Activated T-cell treated with anti-CD3 and anti-CD28 coated beads, Interleukin-2, amount 50 U/mL, for 4 hours (primary cell): Measurements from ENCODE around the gene ACO2. TPM values are rescaled to one million over a fixed set of nuclear protein-coding genes. Genes with fewer than 3 reads are reported as not detected.
"Not testable (repeated sequence)": the region's sequence is repeated elsewhere in the genome, so short reads cannot be mapped to it uniquely, and the experiment has no call there.

Source experiments
- ATAC-seq, 2 donors: fragments of 200-7000 bp; cut with Tn5 transposase; one replicate each; pipeline ENCODE4 v1.10.0; 2021
- DNase-seq: peaks from one replicate; pipeline ENCODE4 v3.0.0-alpha.2; 2020
- H3K27me3 Mint-ChIP-seq: one replicate; pipeline ENCODE4 v1.8.0; 2021; ENCODE audit warnings: low read depth, mixed read lengths
- H3K36me3 Mint-ChIP-seq: one replicate; pipeline ENCODE4 v1.8.0; 2022; ENCODE audit warnings: mixed read lengths; ENCODE audit not compliant: insufficient read depth
- H3K4me1 Mint-ChIP-seq: one replicate; pipeline ENCODE4 v1.8.0; 2021; ENCODE audit warnings: low read depth, mixed read lengths
- H3K4me3 Mint-ChIP-seq: one replicate; pipeline ENCODE4 v1.8.0; 2021; ENCODE audit warnings: mild to moderate bottlenecking, moderate library complexity, mixed read lengths
- H3K9me3 Mint-ChIP-seq: one replicate; pipeline ENCODE4 v1.8.0; 2021; ENCODE audit warnings: mixed read lengths
- total RNA-seq, 3 donors: library from RNA; stranded (reverse); gene quantifications; one replicate each; pipeline ENCODE4 v1.2.1, GENCODE V29; 2021

The ACO2 gene
- total RNA-seq, 3 donors from 2014 or later: 128 to 133 (median 130) TPM

DNA sequence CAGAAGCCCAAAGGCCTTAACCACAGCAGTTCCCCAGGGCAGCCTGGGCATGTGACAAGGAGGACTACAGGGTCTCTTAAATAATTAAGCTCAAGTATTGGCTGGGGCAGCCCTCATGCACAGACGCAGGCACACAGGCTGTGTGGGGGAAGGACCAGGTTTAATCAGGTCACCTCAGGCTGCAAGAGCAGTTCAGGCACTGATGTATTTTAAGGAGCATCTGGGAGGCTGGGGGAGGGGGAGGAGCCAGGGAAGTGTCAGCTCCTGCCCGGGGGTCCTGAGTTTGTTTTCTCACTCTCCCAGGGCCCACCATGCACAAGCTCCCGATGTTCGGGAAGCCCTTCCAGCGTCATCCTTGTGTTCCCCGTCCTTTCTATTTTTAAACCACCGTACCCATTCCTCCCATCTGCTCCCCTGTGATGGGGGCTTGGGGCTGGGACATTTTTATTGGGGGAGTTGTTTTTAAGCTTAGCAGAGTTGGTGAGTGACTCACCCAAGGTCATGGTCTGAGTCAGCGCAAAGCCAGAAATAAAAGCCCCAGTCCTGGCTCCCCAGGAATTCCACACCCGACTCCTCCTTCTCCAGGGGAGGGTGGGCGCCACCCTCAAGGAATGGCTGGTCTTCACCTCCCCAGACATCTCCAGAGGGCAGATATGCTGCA is 94.3 kb downstream of the ACO2 start:
- Mint-ChIP-seq H3K9me3 (no peaks in the 10 kb centered on the region), H3K4me3 (no peak overlapping the region), H3K4me1 (no peaks in the 10 kb centered on the region), H3K36me3 (no peaks in the 10 kb centered on the region), H3K27me3 (peaks cover 20% of the 10 kb centered on the region)
- DNase-seq (no peak), ATAC-seq (no peak)

DNA sequence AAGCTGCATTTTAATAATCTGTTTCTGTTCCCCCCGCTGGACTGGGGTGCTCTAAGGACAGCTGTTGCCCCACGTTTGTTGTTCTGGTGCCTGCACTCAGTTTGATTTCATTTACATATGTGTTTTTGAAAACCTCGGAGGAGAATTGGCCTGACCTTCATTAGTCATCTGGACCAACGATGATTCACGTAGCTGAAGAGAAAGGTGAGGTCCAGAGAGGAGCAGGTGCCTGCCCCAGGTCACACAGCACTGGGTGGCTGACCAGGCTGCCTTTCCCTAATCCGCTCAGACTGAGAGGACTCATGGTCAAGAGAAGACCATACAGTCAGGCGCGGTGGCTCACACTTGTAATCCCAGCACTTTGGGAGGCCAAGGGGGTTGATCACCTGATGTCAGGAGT is 95.6 kb downstream of the ACO2 start:
- no peak for DNase-seq
- no peak overlapping the region for H3K4me3 Mint-ChIP-seq

DNA sequence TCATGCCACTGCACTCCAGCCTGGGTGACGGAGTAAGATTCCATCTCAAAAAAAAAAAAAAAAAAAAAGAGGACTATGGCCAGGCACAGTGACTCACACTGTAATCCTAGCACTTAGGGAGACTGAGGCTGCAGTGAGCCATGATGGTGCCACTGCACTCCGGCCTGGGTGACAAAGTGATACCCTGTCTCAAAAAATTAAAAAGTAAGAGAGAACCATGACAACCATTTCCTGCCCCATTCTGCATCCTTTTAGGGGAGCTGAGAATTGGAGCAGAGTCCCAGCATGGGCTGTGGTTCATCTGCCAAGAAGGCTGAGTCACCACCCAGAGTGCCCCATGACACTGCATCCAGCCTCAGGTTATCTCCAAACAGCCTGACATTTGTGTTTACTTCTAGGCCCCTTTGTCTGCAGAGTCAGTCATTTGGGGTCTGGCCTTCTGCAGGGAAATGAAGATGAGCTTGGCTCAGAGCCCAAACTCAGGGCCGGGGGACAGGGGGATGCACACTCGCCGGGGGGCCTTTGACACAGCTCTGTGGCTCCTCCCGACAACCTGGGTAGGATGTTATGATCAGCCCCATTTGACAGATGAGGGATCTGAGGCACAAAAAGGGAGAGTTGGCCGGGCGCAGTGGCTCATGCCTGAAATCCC is 96.6 kb downstream of the ACO2 start:
- Mint-ChIP-seq H3K4me1 (no peaks in the 10 kb centered on the region), H3K36me3 (no peaks in the 10 kb centered on the region), H3K9me3 (no peaks in the 10 kb centered on the region), H3K4me3 (no peak overlapping the region), H3K27me3 (peaks cover 9% of the 10 kb centered on the region)
- DNase-seq: no peak
- ATAC-seq: peak; percentile 79 to 80

More for the DNA sequence above, 95.6 kb downstream of the ACO2 start:
- ATAC-seq: no peak
- Mint-ChIP-seq H3K27me3 (peaks cover 17% of the 10 kb centered on the region), H3K4me1 (no peaks in the 10 kb centered on the region), H3K36me3 (no peaks in the 10 kb centered on the region), H3K9me3 (no peaks in the 10 kb centered on the region)

DNA sequence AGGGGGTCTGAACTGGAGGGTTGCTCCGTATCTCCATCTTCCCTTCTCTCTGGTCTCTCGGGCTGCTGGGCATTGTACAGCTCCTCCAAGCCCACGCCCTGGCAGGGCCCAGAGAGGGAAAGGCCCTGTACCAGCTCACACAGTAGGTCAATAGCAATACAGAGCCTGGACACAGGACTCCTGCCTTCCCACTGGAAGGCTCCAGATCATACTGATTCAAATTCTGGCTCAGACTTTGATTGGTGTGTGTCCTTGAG is 98.5 kb downstream of the ACO2 start:
- Mint-ChIP-seq H3K4me1 (no peaks in the 10 kb centered on the region), H3K9me3 (no peaks in the 10 kb centered on the region), H3K27me3 (no peaks in the 10 kb centered on the region), H3K36me3 (no peaks in the 10 kb centered on the region), H3K4me3 (no peak overlapping the region)
- DNase-seq: no peak
- ATAC-seq: no peak

DNA sequence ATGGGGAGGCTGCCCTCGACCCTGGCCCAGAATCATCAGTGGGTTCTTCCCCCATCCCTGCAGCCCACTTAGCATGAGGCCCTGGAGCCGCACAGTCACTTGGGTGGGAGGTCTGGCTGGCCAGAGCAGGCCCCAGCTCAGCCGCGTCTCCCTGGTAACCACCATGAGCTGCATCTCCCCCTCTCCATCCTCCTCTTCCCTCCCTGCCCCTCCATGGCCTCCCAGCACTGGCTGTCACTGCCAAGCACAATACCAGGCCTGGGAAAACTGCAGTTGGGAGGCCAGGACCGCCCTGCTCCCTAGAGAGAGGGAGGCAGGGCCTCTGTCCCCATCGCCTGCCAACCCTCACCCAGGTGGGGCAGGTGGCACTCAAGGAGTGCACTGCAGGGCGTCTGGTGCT is 99.9 kb downstream of the ACO2 start:
- H3K4me3 Mint-ChIP-seq: no peak overlapping the region
- H3K4me1 Mint-ChIP-seq: no peaks in the 10 kb centered on the region
- ATAC-seq (no peak), DNase-seq (no peak)
- no peaks in the 10 kb centered on the region for H3K27me3 Mint-ChIP-seq
- H3K36me3 Mint-ChIP-seq: no peaks in the 10 kb centered on the region
- H3K9me3 Mint-ChIP-seq: no peaks in the 10 kb centered on the region

DNA sequence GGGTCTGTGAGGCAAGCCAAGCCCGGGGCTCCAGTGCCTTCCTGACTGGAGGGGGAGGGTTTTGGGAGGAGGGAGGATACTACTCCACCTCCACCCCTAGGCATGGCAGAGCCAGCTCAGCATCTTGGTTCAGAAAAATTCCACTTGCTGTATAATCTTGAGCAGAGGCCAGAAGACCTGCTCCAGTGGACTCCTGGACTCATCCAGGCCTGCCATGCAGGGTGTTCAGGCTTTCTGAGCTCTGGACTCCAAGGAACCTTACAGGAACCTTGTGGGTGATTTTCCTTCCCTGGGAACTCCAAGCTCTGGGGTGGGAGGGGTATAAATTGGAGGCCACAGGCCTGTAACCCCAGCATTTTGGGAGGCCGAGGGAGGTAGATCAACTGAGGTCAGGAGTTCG is 101.3 kb downstream of the ACO2 start:
- Mint-ChIP-seq H3K36me3 (no peaks in the 10 kb centered on the region), H3K27me3 (no peaks in the 10 kb centered on the region), H3K4me1 (no peaks in the 10 kb centered on the region), H3K4me3 (no peak overlapping the region), H3K9me3 (no peaks in the 10 kb centered on the region)
- ATAC-seq: no peak
- no peak for DNase-seq

DNA sequence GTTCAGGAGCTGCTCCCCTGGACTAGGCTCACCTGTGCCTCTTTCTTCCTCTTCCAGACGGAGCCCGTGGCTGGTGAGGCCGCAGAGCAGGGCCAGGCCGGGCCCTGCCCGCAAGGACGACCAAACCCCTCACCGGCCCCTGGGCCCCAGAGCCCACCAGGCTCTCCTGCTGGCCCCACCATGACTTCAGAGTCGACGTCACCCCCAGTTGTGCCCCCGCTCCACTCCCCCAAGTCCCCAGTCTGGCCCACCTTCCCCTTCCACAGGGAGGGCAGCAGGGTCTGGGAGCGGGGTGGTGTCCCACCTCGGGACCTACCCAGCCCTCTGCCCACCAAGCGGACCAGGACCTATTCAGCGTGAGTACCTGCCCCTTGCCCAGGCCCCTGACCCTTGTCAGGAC is 102.9 kb downstream of the ACO2 start:
- H3K4me3 Mint-ChIP-seq: no peak overlapping the region
- H3K36me3 Mint-ChIP-seq: peaks cover 2% of the 10 kb centered on the region
- H3K4me1 Mint-ChIP-seq: no peaks in the 10 kb centered on the region
- no peaks in the 10 kb centered on the region for H3K9me3 Mint-ChIP-seq
- ATAC-seq (no peak), DNase-seq (no peak)
- no peaks in the 10 kb centered on the region for H3K27me3 Mint-ChIP-seq

DNA sequence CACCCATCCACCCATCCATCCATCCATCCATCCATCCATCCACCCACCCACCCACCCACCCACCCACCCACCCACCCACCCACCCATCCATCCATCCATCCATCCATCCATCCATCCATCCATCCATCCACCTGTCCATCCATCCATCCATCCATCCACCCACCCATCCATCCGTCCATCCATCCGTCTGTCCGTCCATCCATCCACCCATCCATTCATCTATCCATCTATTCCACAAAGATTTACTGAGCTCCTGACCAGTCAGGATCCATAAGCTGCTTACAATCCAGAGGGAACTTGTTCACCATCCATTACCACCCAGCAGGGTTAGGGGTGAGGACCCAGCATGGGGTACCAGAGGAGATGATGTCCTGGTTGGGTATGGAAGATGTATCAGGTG is 103.4 kb downstream of the ACO2 start:
- ATAC-seq, H3K4me1 Mint-ChIP-seq, H3K27me3 Mint-ChIP-seq, H3K4me3 Mint-ChIP-seq, H3K36me3 Mint-ChIP-seq, H3K9me3 Mint-ChIP-seq, DNase-seq: not testable (repeated sequence)

DNA sequence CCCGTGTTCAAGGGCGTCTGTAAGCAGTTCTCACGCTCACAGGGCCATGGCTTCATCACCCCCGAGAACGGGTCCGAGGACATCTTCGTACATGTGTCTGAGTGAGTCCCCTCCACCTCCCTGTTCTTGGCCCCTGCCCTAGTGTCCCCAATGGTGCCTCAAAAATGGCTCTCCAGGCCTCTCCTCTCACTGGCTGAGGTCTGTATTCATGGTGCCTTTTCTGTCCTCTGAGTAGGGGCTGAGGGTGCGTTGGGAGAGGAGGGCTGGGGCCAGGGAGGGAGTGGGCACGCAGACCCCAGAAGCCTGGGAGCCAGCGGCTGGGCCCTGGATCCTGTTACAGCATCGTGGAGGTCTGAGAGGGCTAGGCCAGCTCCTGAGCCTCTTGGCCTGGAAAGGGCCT is 104.8 kb downstream of the ACO2 start:
- Mint-ChIP-seq H3K4me3 (no peak overlapping the region), H3K36me3 (peaks cover 11% of the 10 kb centered on the region), H3K9me3 (no peaks in the 10 kb centered on the region), H3K27me3 (no peaks in the 10 kb centered on the region), H3K4me1 (no peaks in the 10 kb centered on the region)
- DNase-seq: no peak
- no peak for ATAC-seq

DNA sequence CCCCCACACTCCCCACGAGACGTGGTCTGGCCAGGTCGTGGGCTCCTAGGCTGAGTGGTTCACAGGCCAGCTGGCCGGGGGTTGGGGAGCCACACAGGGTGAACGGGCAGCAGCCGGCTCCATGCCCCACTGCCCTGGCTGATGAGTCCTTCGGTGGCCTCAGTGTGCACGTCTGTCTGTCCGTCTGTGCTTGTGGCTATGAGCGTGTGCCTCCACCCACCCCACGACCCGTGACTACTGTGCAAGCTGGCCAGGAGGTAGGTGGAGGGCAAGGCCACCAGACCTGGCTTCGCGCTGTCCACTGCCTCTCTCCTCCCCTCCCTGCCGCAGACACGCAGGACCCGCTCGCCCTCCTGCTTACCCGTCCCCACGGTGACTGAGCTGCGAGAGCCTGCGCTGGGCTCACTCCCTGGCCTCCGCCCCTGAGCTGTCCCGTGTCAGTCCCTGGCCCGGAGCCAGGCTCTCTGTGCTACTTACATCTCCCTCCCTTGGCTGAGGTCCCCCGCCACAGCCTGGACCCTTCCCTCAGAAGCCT is 106.0 kb downstream of the ACO2 start:
- Mint-ChIP-seq H3K9me3 (no peaks in the 10 kb centered on the region), H3K4me1 (no peaks in the 10 kb centered on the region), H3K4me3 (no peak overlapping the region), H3K36me3 (peaks cover 11% of the 10 kb centered on the region), H3K27me3 (no peaks in the 10 kb centered on the region)
- no peak for ATAC-seq
- DNase-seq: no peak

DNA sequence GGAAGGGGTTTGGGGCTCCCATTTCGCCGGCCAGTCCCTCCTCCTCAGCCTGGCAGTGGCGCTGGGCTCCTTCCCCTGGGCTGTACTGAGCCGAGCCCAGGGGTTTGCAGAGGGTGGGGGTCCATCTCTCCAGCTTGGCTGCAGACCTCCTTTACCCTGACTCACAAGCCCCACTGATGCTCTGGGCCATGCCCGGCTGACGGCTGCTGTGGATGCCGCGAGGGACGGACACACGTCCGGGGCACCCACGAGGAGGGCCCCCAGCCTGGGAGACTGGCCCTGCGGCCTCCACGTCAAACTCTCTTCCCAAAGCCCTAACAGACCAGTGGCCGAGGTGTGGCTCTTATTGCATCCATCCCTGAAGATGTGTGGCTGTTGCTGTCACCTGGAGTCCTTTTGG is 106.6 kb downstream of the ACO2 start:
- no peak for ATAC-seq
- Mint-ChIP-seq H3K27me3 (no peaks in the 10 kb centered on the region), H3K4me1 (no peaks in the 10 kb centered on the region), H3K4me3 (no peak overlapping the region), H3K9me3 (no peaks in the 10 kb centered on the region), H3K36me3 (peaks cover 11% of the 10 kb centered on the region)
- no peak for DNase-seq

DNA sequence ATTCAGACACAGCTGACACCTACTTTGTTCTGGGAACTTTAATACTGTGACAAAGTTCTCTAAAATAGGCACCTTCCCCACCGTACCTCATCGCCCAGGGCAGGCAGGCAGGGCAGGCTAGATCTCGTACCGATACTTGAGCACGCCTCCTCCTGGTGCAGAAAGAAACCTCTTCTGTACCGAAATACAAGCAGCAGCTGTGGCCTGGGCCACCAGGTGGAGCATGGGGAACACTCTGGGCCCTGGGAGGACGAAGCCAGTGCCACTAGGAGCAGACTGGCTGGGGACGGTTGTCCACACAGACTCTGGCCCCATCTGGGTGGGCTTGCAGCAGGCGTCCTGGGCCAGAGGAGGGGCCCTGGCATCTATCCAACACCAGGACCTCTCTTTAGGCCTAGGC is 108.0 kb downstream of the ACO2 start:
- Mint-ChIP-seq H3K4me3 (no peak overlapping the region), H3K36me3 (peaks cover 11% of the 10 kb centered on the region), H3K9me3 (no peaks in the 10 kb centered on the region), H3K27me3 (no peaks in the 10 kb centered on the region), H3K4me1 (no peaks in the 10 kb centered on the region)
- ATAC-seq: peak in 1 of 2 donors; percentile 53
- no peak for DNase-seq

DNA sequence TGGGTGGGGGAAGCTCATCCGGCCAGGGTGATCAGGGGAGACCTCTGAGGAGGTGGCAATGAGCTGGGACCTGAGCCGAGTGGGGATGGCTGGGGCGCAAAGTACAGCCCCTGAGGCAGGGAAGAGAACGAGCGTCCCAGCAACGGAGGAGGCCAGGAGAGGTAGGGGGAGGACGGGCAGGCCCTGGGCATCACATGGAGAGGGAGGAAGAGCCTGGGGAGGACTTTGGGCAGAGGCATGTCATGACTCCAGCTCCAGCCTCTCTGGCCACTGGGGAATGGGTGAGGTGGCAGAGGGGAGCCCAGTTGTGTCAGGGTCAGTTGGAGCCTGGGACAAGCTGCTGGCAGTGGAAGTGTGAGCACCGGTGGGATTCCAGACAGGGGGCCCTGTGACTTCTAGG is 109.2 kb downstream of the ACO2 start:
- Mint-ChIP-seq H3K9me3 (no peaks in the 10 kb centered on the region), H3K36me3 (peaks cover 18% of the 10 kb centered on the region), H3K27me3 (no peaks in the 10 kb centered on the region), H3K4me1 (no peaks in the 10 kb centered on the region), H3K4me3 (no peak overlapping the region)
- DNase-seq (no peak), ATAC-seq (no peak)
